MM.1S (cell line): ENCODE measurements around the gene GSTT4.
"Not testable (repeated sequence)": the region's sequence is repeated elsewhere in the genome, so short reads cannot be mapped to it uniquely, and the experiment has no call there.

Experiments used
- EZH2 ChIP-seq: fragments of 300-600 bp; sonication (generic); optimal IDR thresholded peaks from 2 replicates; pipeline ENCODE3; 2017; ENCODE audit warnings: low read depth, mild to moderate bottlenecking, antibody characterized with exemption, low read length, mixed read lengths
- TF ChIP-seq, protein P1 (sequence below): fragments of 300-600 bp; sonication (generic); IDR thresholded peaks from 2 replicates; pipeline ENCODE4 v1.5.1; 2016; ENCODE audit warnings: antibody characterized with exemption, low read length, mixed read lengths

DNA sequence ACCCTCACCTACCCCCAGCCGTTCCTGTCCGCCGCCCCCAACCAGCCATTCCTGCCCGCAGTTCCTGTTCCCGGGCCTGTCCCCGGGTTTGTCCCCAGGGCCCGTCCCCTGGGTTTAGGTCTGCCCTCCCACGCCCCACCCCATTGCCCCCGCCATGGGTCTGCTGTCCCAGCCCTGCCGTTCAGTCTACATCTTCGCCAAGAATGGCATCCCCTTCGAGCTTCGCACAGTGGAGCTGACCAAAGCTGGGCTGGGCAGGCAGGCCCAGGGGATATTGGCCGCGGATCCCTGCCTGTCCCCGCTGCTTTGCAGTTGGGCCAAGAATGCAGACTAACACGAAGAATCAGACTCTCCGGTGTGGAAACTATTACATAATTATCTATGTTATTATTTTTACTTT lies 55.5 kb downstream of the GSTT4 start:
- TF ChIP-seq, protein P1, sequence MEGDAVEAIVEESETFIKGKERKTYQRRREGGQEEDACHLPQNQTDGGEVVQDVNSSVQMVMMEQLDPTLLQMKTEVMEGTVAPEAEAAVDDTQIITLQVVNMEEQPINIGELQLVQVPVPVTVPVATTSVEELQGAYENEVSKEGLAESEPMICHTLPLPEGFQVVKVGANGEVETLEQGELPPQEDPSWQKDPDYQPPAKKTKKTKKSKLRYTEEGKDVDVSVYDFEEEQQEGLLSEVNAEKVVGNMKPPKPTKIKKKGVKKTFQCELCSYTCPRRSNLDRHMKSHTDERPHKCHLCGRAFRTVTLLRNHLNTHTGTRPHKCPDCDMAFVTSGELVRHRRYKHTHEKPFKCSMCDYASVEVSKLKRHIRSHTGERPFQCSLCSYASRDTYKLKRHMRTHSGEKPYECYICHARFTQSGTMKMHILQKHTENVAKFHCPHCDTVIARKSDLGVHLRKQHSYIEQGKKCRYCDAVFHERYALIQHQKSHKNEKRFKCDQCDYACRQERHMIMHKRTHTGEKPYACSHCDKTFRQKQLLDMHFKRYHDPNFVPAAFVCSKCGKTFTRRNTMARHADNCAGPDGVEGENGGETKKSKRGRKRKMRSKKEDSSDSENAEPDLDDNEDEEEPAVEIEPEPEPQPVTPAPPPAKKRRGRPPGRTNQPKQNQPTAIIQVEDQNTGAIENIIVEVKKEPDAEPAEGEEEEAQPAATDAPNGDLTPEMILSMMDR: not testable (repeated sequence)
- not testable (repeated sequence) for TF ChIP-seq EZH2
